ENCODE results near the gene BAAT. TPM values are rescaled to one million over a fixed set of nuclear protein-coding genes. Genes with fewer than 3 reads are reported as not detected.

Gene BAAT
- total and polyA plus RNA-seq, 2 of the 4 experiments (the other 2 are of a cell fraction) = not detected

GRCh38 chr9:101376111-101376848, 8.5 kb downstream of the BAAT start:
- H2AK5ac ChIP-seq (ENCODE audit: low read depth, low read length) = no peak overlapping the region
- H3K4me2 ChIP-seq (ENCODE audit: low read depth, low read length) = no peak overlapping the region
- no peak overlapping the region for H3K27ac ChIP-seq (ENCODE audit: insufficient read depth, low read length)
- no peaks in the 10 kb centered on the region for H3K36me3 ChIP-seq (ENCODE audit: control insufficient read depth, insufficient read depth, low read length)
- ChIA-PET POLR2A (ENCODE audit: unreplicated experiment) (no interaction called here), CTCF (interaction anchor here (1.5 kb wide), 1 partner anchor 12 kb away, joined by 5 read pairs; no protein-coding TSS in a partner anchor)
- dilution Hi-C loops (cut with HindIII; ENCODE audit: low sequenced_read_pairs, unreplicated experiment) (no loop called here), intact Hi-C loops (cut with micrococcal nuclease) (no loop called here), in situ Hi-C loops (cut with MboI; ENCODE audit: low sequenced_read_pairs) (no loop called here)
- H3K56ac ChIP-seq (ENCODE audit: extremely low read depth, insufficient read depth, low read length) = no peak overlapping the region
- H4K20me1 ChIP-seq (ENCODE audit: insufficient read depth, low read length) = no peaks in the 10 kb centered on the region
- H3K18ac ChIP-seq (ENCODE audit: low read depth, low read length) = no peak overlapping the region
- no peak overlapping the region for H2AFZ ChIP-seq (replicated peaks; ENCODE audit: low read length, poor library complexity)
- no peaks in the 10 kb centered on the region for H3K9me1 ChIP-seq (ENCODE audit: insufficient read depth, low read length)
- H3K4me1 ChIP-seq (ENCODE audit: control insufficient read depth, insufficient read depth, low read length) = 0 out of 2 replicates have a peak, but pooled peaks cover 2% of the 10 kb centered on the region
- H3K79me1 ChIP-seq (ENCODE audit: low read depth in 1 of 2, low read length in 2 of 2) = no peaks in the 10 kb centered on the region
- ATAC-seq (ENCODE audit: low read depth) = no peak
- no peak overlapping the region for H4K91ac ChIP-seq (ENCODE audit: insufficient read depth, low read depth, low read length)
- no peaks in the 10 kb centered on the region for H3K9me3 ChIP-seq (ENCODE audit: control insufficient read depth, insufficient read depth, low read length)
- H2BK120ac ChIP-seq (ENCODE audit: low read depth, low read length) = no peak overlapping the region
- H4K8ac ChIP-seq (ENCODE audit: low read depth in 2 of 2, low read length in 2 of 2) = no peak overlapping the region
- H3K4ac ChIP-seq (ENCODE audit: low read depth, low read length) = no peak overlapping the region
- DNase-seq = peak; percentile 63
- WGBS, 2 experiments (ENCODE audit: extremely low coverage in 2 of 2, insufficient read length in 1 of 2) = 83% methylated on average over 2 of the region's 6 CpGs; no CpG with 5 or more reads in 1 of the 2 experiments
- no peak overlapping the region for H3K23ac ChIP-seq (ENCODE audit: low read depth, low read length)
- H3K9ac ChIP-seq (ENCODE audit: low read depth, low read length) = no peak overlapping the region
- no peak overlapping the region for H3K14ac ChIP-seq (replicated peaks; ENCODE audit: low read depth, low read length)
- no peaks in the 10 kb centered on the region for H3K27me3 ChIP-seq (ENCODE audit: control insufficient read depth, insufficient read depth, low read length)
- TF ChIP-seq RFX5 (IDR thresholded peaks at IDR 0.05; ENCODE audit: low read depth, low read length) (no peak), RAD21 (IDR thresholded peaks at IDR 0.05; ENCODE audit: low read length) (no peak), CEBPB (IDR thresholded peaks at IDR 0.05; ENCODE audit: low read depth, low read length) (no peak), RCOR1 (IDR thresholded peaks at IDR 0.05; ENCODE audit: insufficient replicate concordance, low read length) (no peak), ELK1 (IDR thresholded peaks at IDR 0.05; ENCODE audit: borderline replicate concordance, low read depth, low read length) (no peak), USF2 (IDR thresholded peaks at IDR 0.05; ENCODE audit: low read depth, low read length) (no peak), MXI1 (IDR thresholded peaks at IDR 0.05; ENCODE audit: borderline replicate concordance, low read depth, low read length) (no peak), MAFK (IDR thresholded peaks at IDR 0.05; ENCODE audit: low read depth, low read length) (no peak), CHD1 (IDR thresholded peaks at IDR 0.05; ENCODE audit: low read depth, low read length) (no peak), BHLHE40 (IDR thresholded peaks at IDR 0.05; ENCODE audit: low read depth, low read length) (no peak), CTCF (conservative IDR thresholded peaks at IDR 0.05; ENCODE audit: low read depth, low read length) (no peak), POLR2A (IDR thresholded peaks at IDR 0.05; ENCODE audit: low read depth, low read length) (no peak), SMC3 (IDR thresholded peaks at IDR 0.05; ENCODE audit: low read depth, low read length) (no peak), NFE2L2 (IDR thresholded peaks at IDR 0.05; ENCODE audit: low read depth, low read length) (no peak), FOS (IDR thresholded peaks at IDR 0.05; ENCODE audit: low read depth, low read length) (no peak), MAZ (IDR thresholded peaks at IDR 0.05; ENCODE audit: borderline replicate concordance, low read depth, low read length) (no peak)
- no peak overlapping the region for H3K4me3 ChIP-seq (ENCODE audit: insufficient read depth, low read depth, low read length)
- no peak overlapping the region for H2BK20ac ChIP-seq (ENCODE audit: low read depth, low read length)
- no peak overlapping the region for H2BK15ac ChIP-seq (ENCODE audit: low read depth, low read length)
- no peak overlapping the region for H4K5ac ChIP-seq (ENCODE audit: low read depth, low read length)
- no peak overlapping the region for H2BK5ac ChIP-seq (ENCODE audit: low read depth, low read length, poor library complexity, severe bottlenecking)
- no peak overlapping the region for H2AK9ac ChIP-seq (replicated peaks; ENCODE audit: low read depth, low read length, poor library complexity)
- BruUV-seq (replicated peaks) = no TSS peak

All from IMR-90 (cell line).